ENCODE measurements around the gene SF1. TPM values are rescaled to one million over a fixed set of nuclear protein-coding genes. Genes with fewer than 3 reads are reported as not detected.
A peak's percentile ranks its signal among the peaks of the same experiment; 100 is the strongest.

The SF1 gene
- total and polyA plus RNA-seq, 9 of the 15 experiments (the other 6 are each of a cell fraction or from before 2014, with no cell fraction given) = 13.1 to 334 (median 111) TPM

DNA sequence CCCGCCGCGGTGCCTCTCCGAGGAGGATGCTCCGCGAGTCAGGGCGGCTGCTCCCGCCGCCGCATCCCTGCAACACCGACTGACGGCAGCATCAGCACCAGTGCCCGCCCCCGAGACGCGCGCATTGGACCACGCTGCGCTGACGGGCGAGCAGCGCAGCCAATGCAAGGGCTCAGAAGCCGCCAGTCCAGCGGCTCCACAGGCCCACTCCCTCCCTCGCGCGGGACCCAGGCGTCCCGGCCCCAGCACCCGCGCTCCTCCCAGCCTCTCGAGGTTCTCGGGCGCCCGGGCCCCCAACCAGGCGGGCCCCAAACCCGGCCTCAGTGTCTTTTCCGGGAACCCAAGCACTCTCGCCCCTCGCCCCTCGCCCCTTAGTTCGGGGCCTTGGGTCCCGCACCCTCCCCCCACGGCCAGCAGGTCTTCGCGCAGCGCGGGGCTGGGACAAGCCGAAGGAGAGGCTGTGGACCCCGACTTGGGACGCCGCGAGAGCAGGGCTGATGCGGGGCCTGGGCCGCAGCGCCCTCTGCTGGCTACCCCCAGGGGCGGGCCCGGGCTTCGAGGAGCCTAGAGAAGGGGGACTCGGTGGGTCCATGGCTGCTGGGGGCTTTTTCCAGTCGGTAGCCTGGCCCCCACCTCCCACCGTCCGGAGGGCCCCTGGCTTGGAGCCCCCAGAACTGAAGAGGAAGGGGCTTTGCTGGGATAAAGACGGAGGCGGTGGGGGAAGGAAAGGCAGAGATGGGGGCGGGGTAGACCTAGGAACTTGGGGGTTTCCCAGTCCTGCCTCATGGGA is 55.0 kb downstream of the SF1 start, which contains the start of gene NRXN2 (continued):
- TF ChIP-seq, protein P1, sequence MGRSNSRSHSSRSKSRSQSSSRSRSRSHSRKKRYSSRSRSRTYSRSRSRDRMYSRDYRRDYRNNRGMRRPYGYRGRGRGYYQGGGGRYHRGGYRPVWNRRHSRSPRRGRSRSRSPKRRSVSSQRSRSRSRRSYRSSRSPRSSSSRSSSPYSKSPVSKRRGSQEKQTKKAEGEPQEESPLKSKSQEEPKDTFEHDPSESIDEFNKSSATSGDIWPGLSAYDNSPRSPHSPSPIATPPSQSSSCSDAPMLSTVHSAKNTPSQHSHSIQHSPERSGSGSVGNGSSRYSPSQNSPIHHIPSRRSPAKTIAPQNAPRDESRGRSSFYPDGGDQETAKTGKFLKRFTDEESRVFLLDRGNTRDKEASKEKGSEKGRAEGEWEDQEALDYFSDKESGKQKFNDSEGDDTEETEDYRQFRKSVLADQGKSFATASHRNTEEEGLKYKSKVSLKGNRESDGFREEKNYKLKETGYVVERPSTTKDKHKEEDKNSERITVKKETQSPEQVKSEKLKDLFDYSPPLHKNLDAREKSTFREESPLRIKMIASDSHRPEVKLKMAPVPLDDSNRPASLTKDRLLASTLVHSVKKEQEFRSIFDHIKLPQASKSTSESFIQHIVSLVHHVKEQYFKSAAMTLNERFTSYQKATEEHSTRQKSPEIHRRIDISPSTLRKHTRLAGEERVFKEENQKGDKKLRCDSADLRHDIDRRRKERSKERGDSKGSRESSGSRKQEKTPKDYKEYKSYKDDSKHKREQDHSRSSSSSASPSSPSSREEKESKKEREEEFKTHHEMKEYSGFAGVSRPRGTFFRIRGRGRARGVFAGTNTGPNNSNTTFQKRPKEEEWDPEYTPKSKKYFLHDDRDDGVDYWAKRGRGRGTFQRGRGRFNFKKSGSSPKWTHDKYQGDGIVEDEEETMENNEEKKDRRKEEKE (IDR thresholded peaks at IDR 0.05; ENCODE audit: borderline replicate concordance in 1 of 2, control insufficient read depth in 1 of 2, low read depth in 2 of 2, low read length in 1 of 2) = no peak
- peak; percentile 16 for TF ChIP-seq HNRNPK (IDR thresholded peaks at IDR 0.05; ENCODE audit: low read depth, low read length, poor library complexity, severe bottlenecking)
- TF ChIP-seq RBM25 (IDR thresholded peaks at IDR 0.05; ENCODE audit: low read depth, low read length, severe bottlenecking) = peak; percentile 100
- TF ChIP-seq ADNP (tag; IDR thresholded peaks at IDR 0.05) = no peak
- no peak for TF ChIP-seq KLF10 (CRISPR knock-in tag; IDR thresholded peaks at IDR 0.05)
- TF ChIP-seq STAG1 (CRISPR knock-in tag; IDR thresholded peaks at IDR 0.05; ENCODE audit: borderline replicate concordance) = peak; percentile 84; the same call in 1 of the 2 replicates
- TF ChIP-seq, protein P2, sequence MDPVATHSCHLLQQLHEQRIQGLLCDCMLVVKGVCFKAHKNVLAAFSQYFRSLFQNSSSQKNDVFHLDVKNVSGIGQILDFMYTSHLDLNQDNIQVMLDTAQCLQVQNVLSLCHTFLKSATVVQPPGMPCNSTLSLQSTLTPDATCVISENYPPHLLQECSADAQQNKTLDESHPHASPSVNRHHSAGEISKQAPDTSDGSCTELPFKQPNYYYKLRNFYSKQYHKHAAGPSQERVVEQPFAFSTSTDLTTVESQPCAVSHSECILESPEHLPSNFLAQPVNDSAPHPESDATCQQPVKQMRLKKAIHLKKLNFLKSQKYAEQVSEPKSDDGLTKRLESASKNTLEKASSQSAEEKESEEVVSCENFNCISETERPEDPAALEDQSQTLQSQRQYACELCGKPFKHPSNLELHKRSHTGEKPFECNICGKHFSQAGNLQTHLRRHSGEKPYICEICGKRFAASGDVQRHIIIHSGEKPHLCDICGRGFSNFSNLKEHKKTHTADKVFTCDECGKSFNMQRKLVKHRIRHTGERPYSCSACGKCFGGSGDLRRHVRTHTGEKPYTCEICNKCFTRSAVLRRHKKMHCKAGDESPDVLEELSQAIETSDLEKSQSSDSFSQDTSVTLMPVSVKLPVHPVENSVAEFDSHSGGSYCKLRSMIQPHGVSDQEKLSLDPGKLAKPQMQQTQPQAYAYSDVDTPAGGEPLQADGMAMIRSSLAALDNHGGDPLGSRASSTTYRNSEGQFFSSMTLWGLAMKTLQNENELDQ (CRISPR knock-in tag; IDR thresholded peaks at IDR 0.05; ENCODE audit: borderline replicate concordance) = no peak
- no peak for TF ChIP-seq ERF (CRISPR knock-in tag; IDR thresholded peaks at IDR 0.05)
- TF ChIP-seq ARID2 (IDR thresholded peaks at IDR 0.05) = peak; percentile 65; the same call in 1 of the 2 replicates
- TF ChIP-seq, protein P3, sequence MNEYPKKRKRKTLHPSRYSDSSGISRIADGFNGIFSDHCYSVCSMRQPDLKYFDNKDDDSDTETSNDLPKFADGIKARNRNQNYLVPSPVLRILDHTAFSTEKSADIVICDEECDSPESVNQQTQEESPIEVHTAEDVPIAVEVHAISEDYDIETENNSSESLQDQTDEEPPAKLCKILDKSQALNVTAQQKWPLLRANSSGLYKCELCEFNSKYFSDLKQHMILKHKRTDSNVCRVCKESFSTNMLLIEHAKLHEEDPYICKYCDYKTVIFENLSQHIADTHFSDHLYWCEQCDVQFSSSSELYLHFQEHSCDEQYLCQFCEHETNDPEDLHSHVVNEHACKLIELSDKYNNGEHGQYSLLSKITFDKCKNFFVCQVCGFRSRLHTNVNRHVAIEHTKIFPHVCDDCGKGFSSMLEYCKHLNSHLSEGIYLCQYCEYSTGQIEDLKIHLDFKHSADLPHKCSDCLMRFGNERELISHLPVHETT (CRISPR knock-in tag; conservative IDR thresholded peaks at IDR 0.05 in 1 of 2, IDR thresholded peaks at IDR 0.05 in 1 of 2) = no peak
- no peak for TF ChIP-seq XRCC4 (IDR thresholded peaks at IDR 0.05; ENCODE audit: extremely low read depth, insufficient read depth, insufficient read length)
- no peak for TF ChIP-seq EGR1 (conservative IDR thresholded peaks at IDR 0.05)
- TF ChIP-seq SIN3B (IDR thresholded peaks at IDR 0.05; ENCODE audit: low read depth) = no peak
- TF ChIP-seq CXXC5 (CRISPR knock-in tag; IDR thresholded peaks at IDR 0.05) = peak; percentile 45; the same call in 1 of the 2 replicates
- no peak for TF ChIP-seq ZNF696 (CRISPR knock-in tag; conservative IDR thresholded peaks at IDR 0.05)
- no peak for TF ChIP-seq RAD51 (IDR thresholded peaks at IDR 0.05; ENCODE audit: borderline replicate concordance, low read depth)
- TF ChIP-seq MYC (IDR thresholded peaks at IDR 0.05; ENCODE audit: low read depth, low read length) = 0 out of 2 replicates have a peak, but pooled peaks have one; percentile 6
- TF ChIP-seq MYC (CRISPR knock-in tag; IDR thresholded peaks at IDR 0.05; ENCODE audit: borderline replicate concordance, low read depth) = no peak
- no peak for TF ChIP-seq HOXB6 (CRISPR knock-in tag; IDR thresholded peaks at IDR 0.05; ENCODE audit: borderline replicate concordance)

All from K562 (cell line).